NCI-H1694 treated with DMSO at 0.1 percent for 48 hours (cell line): ENCODE results near the gene CLVS2.

Experiments
- DNase-seq: peaks from one replicate; lab custom pipeline; 2025; lab: John Stamatoyannopoulos, UW

CLVS2 gene

GRCh38 chr6:123024976-123025375 is 28.9 kb downstream of the CLVS2 start:
- DNase-seq: no peak

DNA sequence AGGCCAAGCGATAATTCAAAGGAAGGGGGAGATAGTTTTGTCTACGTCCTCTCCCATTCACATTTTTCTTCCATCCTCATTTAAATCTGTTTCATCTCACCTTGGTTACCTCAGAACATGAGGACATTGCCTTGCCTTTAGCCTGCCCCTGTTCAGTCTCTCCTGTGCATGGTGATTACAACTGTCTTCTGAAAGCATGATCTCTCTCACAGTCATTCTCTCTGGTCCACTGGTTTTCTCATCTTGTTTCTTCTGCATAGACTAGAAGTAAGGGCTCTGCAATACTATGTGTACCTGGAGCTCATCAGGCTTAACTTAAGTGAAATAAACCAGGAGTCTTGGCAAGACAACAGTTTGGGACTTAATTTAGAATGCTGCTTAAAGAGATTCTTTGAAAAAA is 31.4 kb downstream of the CLVS2 start:
- DNase-seq: no peak

DNA sequence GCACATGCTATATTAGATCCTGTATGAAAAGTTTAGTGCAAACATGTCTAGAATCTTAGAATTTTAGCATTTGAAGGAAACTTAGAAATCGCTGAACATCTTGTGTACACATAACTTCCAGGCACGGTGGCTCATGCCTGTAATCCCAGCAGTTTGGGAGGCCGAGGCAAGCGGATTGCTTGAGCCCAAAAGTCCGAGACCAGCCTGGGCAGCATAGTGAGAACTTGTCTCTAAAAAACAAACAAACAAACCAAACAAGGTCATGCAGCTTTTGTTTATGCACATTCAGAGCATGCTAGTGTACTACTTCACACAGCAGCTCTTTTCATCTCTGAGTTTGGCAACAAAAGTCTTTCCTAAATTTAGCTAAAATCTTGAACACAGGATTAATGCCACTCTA is 32.2 kb downstream of the CLVS2 start:
- no peak for DNase-seq

GRCh38 chr6:123030282-123030681 is 34.2 kb downstream of the CLVS2 start:
- no peak for DNase-seq

- DNase-seq: no peak
These were observed 40.6 kb downstream of the CLVS2 start for GRCh38 chr6:123036648-123037047.

DNA sequence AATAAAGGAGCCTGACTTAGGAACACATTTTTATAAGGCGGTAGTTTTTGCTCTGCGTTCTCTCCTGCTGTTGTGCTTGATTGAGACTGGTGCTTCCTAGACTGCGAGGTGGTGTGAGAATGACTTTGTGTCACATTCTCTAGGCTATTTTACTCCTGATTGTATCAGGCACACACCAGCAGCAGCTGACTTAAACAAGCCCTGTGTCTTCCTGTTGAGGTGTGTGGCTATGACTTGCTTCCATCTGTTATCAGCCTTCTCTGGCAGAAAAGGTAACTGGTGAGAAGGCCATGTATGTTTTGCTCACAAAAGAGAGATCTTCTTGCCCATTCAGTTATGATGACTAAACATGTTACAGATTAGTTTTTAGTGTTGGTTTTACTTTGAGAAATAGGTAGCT is 43.4 kb downstream of the CLVS2 start:
- no peak for DNase-seq

DNA sequence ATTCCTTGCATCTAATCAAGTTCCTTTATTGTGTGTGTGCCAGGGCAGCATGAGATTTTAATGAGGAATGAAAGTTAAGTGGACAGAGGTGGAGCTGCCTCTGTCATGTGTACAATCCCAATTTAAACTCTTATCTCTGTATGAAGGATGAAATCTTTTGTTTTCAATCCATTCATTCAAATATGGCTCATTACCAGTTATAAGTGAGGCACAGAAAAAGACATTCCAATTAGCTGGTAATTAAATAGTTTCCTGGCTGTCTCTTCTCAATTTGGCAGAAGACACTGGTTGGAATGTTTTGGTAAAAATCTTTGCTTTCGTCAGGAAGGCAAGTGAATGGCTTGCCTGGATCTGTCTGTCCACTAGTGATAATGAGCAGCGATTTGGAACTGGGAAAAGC is 46.4 kb downstream of the CLVS2 start:
- DNase-seq: no peak

DNA sequence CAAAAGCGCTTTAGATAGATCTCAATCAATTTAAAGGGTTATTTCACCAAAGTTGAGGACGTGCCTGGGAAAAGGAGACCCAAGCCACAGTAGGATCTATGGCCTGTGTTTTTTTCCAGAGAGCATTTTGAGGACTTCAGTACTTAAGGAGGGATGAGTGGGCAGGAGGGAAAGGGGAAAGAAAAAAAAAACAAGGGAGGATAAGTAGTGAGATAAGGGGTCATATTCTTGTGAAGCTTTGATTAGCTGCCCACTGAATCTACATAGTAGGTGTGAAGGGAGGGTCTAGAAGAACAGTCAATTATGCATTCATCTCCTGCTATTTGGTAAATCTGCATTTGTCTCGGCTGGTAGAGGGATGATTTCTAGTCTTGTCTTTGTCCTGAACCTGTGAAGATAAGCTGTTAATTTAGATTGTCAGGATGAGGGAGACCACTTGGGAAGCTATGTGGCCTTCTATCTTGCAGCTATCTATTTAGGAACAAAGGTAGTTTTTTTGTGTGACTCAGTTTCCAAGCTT is 48.4 kb downstream of the CLVS2 start:
- DNase-seq: no peak

- no peak for DNase-seq
These were observed 57.7 kb downstream of the CLVS2 start for GRCh38 chr6:123053602-123054225.

- no peak for DNase-seq
These were observed 59.2 kb downstream of the CLVS2 start for GRCh38 chr6:123055256-123055655.

- no peak for DNase-seq
These were observed 66.6 kb downstream of the CLVS2 start for GRCh38 chr6:123062670-123063069.

- no peak for DNase-seq
These were observed 68.0 kb downstream of the CLVS2 start for GRCh38 chr6:123064038-123064437.

GRCh38 chr6:123074616-123075015 is 78.6 kb downstream of the CLVS2 start:
- DNase-seq: no peak

DNA sequence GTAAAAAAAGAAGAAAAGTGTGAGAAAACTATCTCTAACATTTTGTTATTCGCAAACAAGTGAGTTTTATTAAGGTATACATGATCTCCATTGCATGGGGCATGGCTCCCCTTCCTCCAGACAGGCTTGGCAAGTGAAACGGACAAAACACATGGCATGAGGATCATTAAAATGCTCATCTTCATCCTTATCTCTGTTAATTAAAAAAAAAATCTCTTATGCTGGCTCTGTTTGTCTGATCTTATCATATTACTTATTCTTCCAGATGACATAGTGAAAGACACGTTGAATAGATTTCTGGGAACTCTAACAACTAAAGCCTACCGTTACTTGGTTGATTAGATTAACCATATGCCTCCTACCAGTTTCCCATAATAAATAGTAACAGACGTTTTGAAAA is 89.4 kb downstream of the CLVS2 start:
- no peak for DNase-seq

DNA sequence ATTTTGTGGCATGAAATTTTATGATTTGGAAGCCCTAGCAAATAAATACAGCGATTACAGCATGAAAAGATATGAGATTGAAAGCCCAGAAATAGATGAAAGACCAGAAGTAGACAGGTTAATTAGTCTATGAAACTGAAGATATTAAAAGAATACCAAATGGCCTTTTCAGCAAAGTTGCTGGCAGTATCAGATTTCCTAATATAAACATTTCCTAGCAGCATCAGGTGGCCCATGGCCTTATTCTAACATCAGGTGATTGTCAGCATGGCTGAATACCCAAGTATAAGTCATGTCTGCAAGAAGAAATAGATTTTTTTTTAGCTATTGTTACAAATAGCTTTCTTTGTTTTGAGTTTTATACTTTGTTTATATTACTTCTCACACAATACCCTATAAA is 93.2 kb downstream of the CLVS2 start:
- DNase-seq: no peak

DNA sequence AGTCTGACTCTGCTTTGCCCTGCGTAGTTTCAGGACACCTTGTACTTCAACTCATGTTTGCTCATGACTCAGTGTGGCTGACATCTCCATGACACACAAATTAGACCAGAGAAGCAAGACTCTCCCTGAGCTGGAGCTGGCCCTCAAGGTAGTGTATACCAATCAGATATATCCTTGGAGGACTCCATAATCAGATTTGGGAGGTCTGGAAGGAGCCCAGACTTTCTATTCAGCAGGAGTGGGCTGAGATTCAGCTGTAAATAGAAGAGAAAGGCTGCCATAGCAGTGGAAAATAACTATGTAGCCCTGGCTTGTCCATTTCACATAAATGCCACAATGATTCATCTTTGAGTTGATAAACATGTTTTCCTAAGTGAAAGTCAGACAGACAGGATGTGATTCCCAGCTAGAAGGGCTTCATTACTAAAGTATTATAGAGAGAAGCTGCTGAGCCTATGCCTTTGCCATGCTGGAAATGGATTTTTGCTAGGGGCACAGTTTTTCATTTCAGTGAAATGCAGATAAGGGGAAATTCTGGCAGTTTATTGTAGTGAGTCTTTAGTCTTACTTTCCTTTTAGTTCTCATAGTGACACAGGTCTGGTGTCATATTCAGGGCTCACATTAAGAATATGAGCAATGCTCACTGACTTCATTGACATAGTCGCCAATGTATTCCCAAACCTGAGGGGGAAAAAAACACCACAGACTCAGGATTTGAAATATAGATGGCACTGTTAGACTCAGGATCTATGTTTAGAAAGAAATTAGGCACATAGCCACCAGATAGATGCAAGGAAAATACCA is 95.3 kb downstream of the CLVS2 start:
- no peak for DNase-seq

DNA sequence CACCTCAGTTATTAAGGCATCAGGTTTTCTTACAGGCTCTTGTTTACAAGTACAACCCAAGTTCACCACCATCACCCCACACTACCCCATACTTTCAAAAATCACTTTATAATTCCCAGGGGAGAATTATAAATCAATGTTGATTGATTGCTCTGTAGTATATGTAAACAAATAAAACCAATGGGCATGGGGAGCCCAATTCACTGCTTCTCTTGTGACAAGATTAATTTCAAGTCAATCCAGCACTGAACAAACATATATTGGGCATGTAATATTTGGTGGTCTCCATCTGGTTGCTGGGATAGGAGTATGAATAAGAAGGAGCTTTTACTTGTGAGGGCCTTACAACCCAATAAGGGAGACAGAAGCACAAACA is 95.8 kb downstream of the CLVS2 start:
- DNase-seq: no peak

DNA sequence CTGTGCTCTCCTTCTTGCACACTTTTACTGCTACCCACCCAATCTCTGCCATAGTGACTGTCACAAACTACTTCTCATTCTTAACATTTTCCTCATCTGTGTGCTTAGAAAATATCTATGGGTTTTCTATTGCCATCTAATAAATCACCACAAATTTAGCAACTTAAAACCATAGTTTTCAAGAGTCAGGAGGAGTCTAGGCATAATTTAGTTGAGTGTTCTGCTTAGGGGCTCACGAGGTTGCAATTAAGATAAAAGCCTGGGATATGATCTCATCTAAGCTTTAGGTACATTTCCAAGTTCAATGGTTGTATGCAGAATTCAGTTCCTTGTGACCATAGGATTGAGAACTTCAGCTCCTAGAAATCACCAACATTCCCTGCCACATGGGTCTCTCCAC is 98.8 kb downstream of the CLVS2 start:
- no peak for DNase-seq

- DNase-seq: no peak
These were observed 109.5 kb downstream of the CLVS2 start for GRCh38 chr6:123105561-123105960.

DNA sequence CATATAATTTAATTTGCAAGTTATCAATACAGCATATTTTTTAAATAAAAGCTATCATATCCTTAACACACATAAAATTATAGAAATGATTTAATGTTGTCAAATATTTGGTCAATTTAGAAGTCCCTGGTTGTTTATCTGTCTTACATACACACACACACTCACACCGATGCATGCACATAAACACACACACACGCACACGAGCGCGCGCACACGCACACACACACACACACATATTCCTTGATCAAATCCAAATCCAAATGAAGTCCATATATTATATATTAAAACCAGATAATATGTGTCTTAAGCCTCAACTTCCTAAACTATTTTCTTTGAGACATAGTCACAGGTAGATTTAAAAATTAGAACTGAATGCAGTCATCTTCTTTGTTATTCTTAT is 120.3 kb downstream of the CLVS2 start:
- no peak for DNase-seq

GRCh38 chr6:123117145-123117908 is 121.3 kb downstream of the CLVS2 start:
- no peak for DNase-seq

GRCh38 chr6:123118811-123119210 is 122.8 kb downstream of the CLVS2 start:
- DNase-seq: no peak
